ENCODE results near the gene AAGAB.

Gene AAGAB

GRCh38 chr15:67216859-67217258 is 37.6 kb downstream of the AAGAB start:
- Histone ChIP-seq H3K9me3 (ENCODE audit: control insufficient read depth, low read length) (no peaks in the 10 kb centered on the region), H3K4me3 (ENCODE audit: insufficient read depth, low read depth, low read length, poor library complexity, severe bottlenecking) (no peak overlapping the region), H3K36me3 (ENCODE audit: control insufficient read depth, insufficient read depth, low read length) (no peaks in the 10 kb centered on the region), H3K27me3 (replicated peaks; ENCODE audit: control insufficient read depth, insufficient read depth, low read length, poor library complexity, severe bottlenecking) (no peaks in the 10 kb centered on the region), H3K4me1 (ENCODE audit: control insufficient read depth, insufficient read depth, low read length, poor library complexity, severe bottlenecking) (no peaks in the 10 kb centered on the region), H3K27ac (ENCODE audit: insufficient read depth, low read length, poor library complexity, severe bottlenecking) (no peak overlapping the region)
- no peak for DNase-seq

DNA sequence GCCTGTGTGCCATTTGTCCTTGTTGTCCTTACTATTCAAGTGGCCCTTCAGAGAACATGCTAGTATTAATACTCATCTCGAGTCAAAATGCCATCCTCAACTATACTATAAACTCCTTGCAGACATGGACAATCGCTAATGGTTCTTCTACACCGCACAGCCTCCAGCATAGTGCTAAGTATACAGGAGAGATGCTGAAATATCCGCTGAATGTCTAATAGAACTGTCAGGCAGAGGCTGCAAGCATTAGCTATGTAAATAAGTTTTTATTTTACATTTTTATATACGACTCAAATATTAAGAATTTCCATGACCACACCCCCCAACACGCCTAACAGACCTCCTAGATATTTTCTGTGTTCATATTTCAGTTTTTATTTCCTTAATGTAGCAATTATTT is 39.4 kb downstream of the AAGAB start:
- Histone ChIP-seq H3K4me3 (ENCODE audit: insufficient read depth, low read depth, low read length, poor library complexity, severe bottlenecking) (no peak overlapping the region), H3K27me3 (replicated peaks; ENCODE audit: control insufficient read depth, insufficient read depth, low read length, poor library complexity, severe bottlenecking) (no peaks in the 10 kb centered on the region), H3K36me3 (ENCODE audit: control insufficient read depth, insufficient read depth, low read length) (no peaks in the 10 kb centered on the region), H3K27ac (ENCODE audit: insufficient read depth, low read length, poor library complexity, severe bottlenecking) (no peak overlapping the region), H3K9me3 (ENCODE audit: control insufficient read depth, low read length) (no peaks in the 10 kb centered on the region), H3K4me1 (ENCODE audit: control insufficient read depth, insufficient read depth, low read length, poor library complexity, severe bottlenecking) (no peaks in the 10 kb centered on the region)
- DNase-seq = no peak

- Histone ChIP-seq H3K4me3 (ENCODE audit: insufficient read depth, low read depth, low read length, poor library complexity, severe bottlenecking) (no peak overlapping the region), H3K27ac (ENCODE audit: insufficient read depth, low read length, poor library complexity, severe bottlenecking) (no peak overlapping the region), H3K27me3 (replicated peaks; ENCODE audit: control insufficient read depth, insufficient read depth, low read length, poor library complexity, severe bottlenecking) (no peaks in the 10 kb centered on the region), H3K36me3 (ENCODE audit: control insufficient read depth, insufficient read depth, low read length) (peaks cover 11% of the 10 kb centered on the region), H3K4me1 (ENCODE audit: control insufficient read depth, insufficient read depth, low read length, poor library complexity, severe bottlenecking) (no peaks in the 10 kb centered on the region), H3K9me3 (ENCODE audit: control insufficient read depth, low read length) (no peaks in the 10 kb centered on the region)
- no peak for DNase-seq
Measured at GRCh38 chr15:67212684-67213367, 41.6 kb downstream of the AAGAB start.

DNA sequence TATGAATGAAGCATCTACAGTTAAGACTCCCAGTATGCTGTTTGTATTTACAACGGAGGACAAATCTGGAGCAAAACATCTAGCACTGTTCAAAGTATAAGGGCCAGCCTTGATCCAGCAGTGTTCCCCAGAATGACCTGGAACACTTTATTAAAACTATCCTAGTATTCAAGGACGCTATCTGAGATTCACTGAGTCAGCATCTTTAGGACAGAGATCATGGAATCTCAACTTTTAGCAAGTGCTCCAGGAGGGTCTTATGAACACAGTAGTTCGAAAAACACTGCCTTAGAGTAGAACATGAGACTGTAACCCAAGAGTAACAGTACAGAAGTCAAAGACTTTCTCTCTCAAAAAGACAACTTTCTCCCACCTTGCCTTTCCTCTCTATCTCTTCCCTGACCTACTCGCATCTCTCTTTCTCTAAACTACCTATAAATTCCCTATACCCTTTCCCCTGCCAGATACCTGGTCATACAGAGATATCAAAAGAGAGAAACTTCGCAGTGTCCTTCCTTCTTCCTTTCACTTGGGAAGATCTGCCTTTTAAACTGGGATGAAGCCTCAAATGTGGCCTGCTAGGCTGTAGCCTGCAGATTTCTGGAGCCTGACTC is 43.8 kb downstream of the AAGAB start:
- no peaks in the 10 kb centered on the region for H3K4me1 ChIP-seq (ENCODE audit: control insufficient read depth, insufficient read depth, low read length, poor library complexity, severe bottlenecking)
- H3K27me3 ChIP-seq (replicated peaks; ENCODE audit: control insufficient read depth, insufficient read depth, low read length, poor library complexity, severe bottlenecking) = no peaks in the 10 kb centered on the region
- H3K27ac ChIP-seq (ENCODE audit: insufficient read depth, low read length, poor library complexity, severe bottlenecking) = no peak overlapping the region
- peaks cover 13% of the 10 kb centered on the region for H3K36me3 ChIP-seq (ENCODE audit: control insufficient read depth, insufficient read depth, low read length)
- no peak for DNase-seq
- no peaks in the 10 kb centered on the region for H3K9me3 ChIP-seq (ENCODE audit: control insufficient read depth, low read length)
- H3K4me3 ChIP-seq (ENCODE audit: insufficient read depth, low read depth, low read length, poor library complexity, severe bottlenecking) = no peak overlapping the region

DNA sequence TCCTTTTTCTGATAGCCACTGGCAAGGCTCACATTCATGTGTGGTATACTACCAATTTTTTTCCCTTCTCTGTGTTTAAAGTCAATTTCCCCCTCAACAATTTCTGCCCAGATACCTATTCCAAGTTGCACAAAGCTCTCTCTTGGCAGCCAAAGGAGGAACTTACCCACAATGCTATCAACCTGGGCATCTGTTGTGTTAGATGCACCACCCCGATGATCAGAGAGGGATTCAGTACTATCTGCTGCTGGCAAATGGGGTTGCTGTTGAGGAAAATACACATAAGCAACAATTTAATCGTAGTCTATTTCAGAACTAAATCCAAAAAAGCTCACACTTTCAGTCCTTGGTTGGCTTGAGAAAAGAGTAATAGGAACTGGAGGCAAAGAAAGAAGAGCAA is 46.1 kb downstream of the AAGAB start:
- DNase-seq = no peak
- H3K4me1 ChIP-seq (ENCODE audit: control insufficient read depth, insufficient read depth, low read length, poor library complexity, severe bottlenecking) = no peaks in the 10 kb centered on the region
- H3K9me3 ChIP-seq (ENCODE audit: control insufficient read depth, low read length) = no peaks in the 10 kb centered on the region
- peaks cover 13% of the 10 kb centered on the region for H3K36me3 ChIP-seq (ENCODE audit: control insufficient read depth, insufficient read depth, low read length)
- no peak overlapping the region for H3K27ac ChIP-seq (ENCODE audit: insufficient read depth, low read length, poor library complexity, severe bottlenecking)
- H3K4me3 ChIP-seq (ENCODE audit: insufficient read depth, low read depth, low read length, poor library complexity, severe bottlenecking) = no peak overlapping the region
- no peaks in the 10 kb centered on the region for H3K27me3 ChIP-seq (replicated peaks; ENCODE audit: control insufficient read depth, insufficient read depth, low read length, poor library complexity, severe bottlenecking)

- DNase-seq = no peak
- Histone ChIP-seq H3K36me3 (ENCODE audit: control insufficient read depth, insufficient read depth, low read length) (peaks cover 18% of the 10 kb centered on the region), H3K27me3 (replicated peaks; ENCODE audit: control insufficient read depth, insufficient read depth, low read length, poor library complexity, severe bottlenecking) (no peaks in the 10 kb centered on the region), H3K27ac (ENCODE audit: insufficient read depth, low read length, poor library complexity, severe bottlenecking) (no peak overlapping the region), H3K4me1 (ENCODE audit: control insufficient read depth, insufficient read depth, low read length, poor library complexity, severe bottlenecking) (no peaks in the 10 kb centered on the region), H3K9me3 (ENCODE audit: control insufficient read depth, low read length) (no peaks in the 10 kb centered on the region), H3K4me3 (ENCODE audit: insufficient read depth, low read depth, low read length, poor library complexity, severe bottlenecking) (no peak overlapping the region)
Measured at GRCh38 chr15:67207555-67208207, 46.8 kb downstream of the AAGAB start.

DNA sequence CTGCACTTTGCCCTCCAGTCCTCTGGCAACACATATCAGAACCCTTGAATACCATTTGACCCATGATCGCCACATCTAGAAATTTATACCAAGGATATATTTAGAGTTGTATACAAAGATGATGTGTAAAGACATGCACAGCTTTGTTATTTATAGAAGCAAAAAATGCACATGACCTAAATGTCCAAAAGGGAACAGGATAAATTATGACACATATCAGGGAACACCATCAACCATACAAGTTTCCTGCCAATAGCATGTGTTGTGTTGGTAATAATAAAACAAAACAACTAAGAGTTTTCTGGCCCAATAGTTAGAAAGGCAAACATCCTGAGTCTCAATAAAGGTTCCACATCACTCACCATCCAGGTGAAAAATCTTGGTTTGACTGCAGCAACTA is 51.5 kb downstream of the AAGAB start:
- Histone ChIP-seq H3K4me1 (ENCODE audit: control insufficient read depth, insufficient read depth, low read length, poor library complexity, severe bottlenecking) (no peaks in the 10 kb centered on the region), H3K4me3 (ENCODE audit: insufficient read depth, low read depth, low read length, poor library complexity, severe bottlenecking) (no peak overlapping the region), H3K9me3 (ENCODE audit: control insufficient read depth, low read length) (no peaks in the 10 kb centered on the region), H3K36me3 (ENCODE audit: control insufficient read depth, insufficient read depth, low read length) (peaks cover 18% of the 10 kb centered on the region), H3K27me3 (replicated peaks; ENCODE audit: control insufficient read depth, insufficient read depth, low read length, poor library complexity, severe bottlenecking) (no peaks in the 10 kb centered on the region), H3K27ac (ENCODE audit: insufficient read depth, low read length, poor library complexity, severe bottlenecking) (no peak overlapping the region)
- DNase-seq = no peak

DNA sequence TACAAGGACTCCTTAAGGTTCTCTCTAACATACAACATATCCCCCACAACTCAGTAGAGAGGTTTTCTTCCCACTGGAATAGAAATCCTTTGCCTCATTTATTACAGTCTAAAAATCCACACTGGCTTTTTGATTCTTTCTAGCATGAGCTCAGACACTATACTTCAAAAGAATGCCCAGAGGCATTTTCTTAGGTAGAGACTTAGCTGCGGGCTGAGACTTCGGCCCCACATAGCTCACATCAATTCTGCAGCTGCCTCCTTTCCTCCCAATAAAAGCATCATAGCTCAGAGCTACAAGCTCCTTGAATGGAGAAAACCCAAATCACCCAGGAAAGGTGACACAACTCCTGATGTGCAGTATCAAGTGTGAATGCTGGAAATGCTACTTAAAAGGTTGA is 52.4 kb downstream of the AAGAB start:
- Histone ChIP-seq H3K27me3 (replicated peaks; ENCODE audit: control insufficient read depth, insufficient read depth, low read length, poor library complexity, severe bottlenecking) (no peaks in the 10 kb centered on the region), H3K4me3 (ENCODE audit: insufficient read depth, low read depth, low read length, poor library complexity, severe bottlenecking) (no peak overlapping the region), H3K36me3 (ENCODE audit: control insufficient read depth, insufficient read depth, low read length) (peaks cover 15% of the 10 kb centered on the region), H3K9me3 (ENCODE audit: control insufficient read depth, low read length) (no peaks in the 10 kb centered on the region), H3K27ac (ENCODE audit: insufficient read depth, low read length, poor library complexity, severe bottlenecking) (no peak overlapping the region), H3K4me1 (ENCODE audit: control insufficient read depth, insufficient read depth, low read length, poor library complexity, severe bottlenecking) (no peaks in the 10 kb centered on the region)
- no peak for DNase-seq

DNA sequence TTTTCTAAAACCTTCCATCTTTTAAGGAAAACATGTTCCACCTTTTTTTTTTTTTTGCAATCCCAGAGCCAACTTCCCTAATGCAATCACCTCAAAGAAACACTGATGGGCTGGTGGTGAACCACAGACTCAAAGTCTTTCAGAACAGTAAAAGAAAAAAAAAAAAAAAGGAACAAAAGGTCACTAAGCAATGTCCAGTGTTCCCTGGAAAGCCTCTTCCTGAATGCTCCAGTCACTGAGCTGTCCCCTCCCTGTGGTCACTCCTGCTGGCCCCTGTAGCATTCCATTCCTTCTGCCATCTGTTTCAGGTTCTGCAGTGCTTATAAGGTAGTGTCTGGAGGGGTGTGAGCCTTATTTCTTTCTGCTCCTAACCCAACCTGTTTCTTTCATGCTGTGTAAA is 53.3 kb downstream of the AAGAB start:
- no peak overlapping the region for H3K27ac ChIP-seq (ENCODE audit: insufficient read depth, low read length, poor library complexity, severe bottlenecking)
- no peaks in the 10 kb centered on the region for H3K4me1 ChIP-seq (ENCODE audit: control insufficient read depth, insufficient read depth, low read length, poor library complexity, severe bottlenecking)
- H3K27me3 ChIP-seq (replicated peaks; ENCODE audit: control insufficient read depth, insufficient read depth, low read length, poor library complexity, severe bottlenecking) = no peaks in the 10 kb centered on the region
- H3K4me3 ChIP-seq (ENCODE audit: insufficient read depth, low read depth, low read length, poor library complexity, severe bottlenecking) = no peak overlapping the region
- no peaks in the 10 kb centered on the region for H3K9me3 ChIP-seq (ENCODE audit: control insufficient read depth, low read length)
- DNase-seq = no peak
- peaks cover 15% of the 10 kb centered on the region for H3K36me3 ChIP-seq (ENCODE audit: control insufficient read depth, insufficient read depth, low read length)

All from effector memory CD4-positive, alpha-beta T cell (primary cell).